Upper lobe of right lung (tissue), 1 donor: ENCODE measurements around the gene ZC2HC1C. TPM values are rescaled to one million over a fixed set of nuclear protein-coding genes. Genes with fewer than 3 reads are reported as not detected.

Experiments
- ATAC-seq: fragments of 200-7000 bp; cut with Tn5 transposase; one replicate; pipeline ENCODE4 v1.9.1; 2020; ENCODE audit warnings: mild to moderate bottlenecking, moderate library complexity
- DNase-seq: peaks from one replicate; pipeline ENCODE4 v3.0.0-alpha.2; 2020
- H3K27ac ChIP-seq: fragments of 200-600 bp; one replicate; pipeline ENCODE4 v1.8.0; 2022
- H3K27me3 ChIP-seq: fragments of 200-600 bp; one replicate; pipeline ENCODE4 v1.8.0; 2022; ENCODE audit warnings: mild to moderate bottlenecking
- H3K36me3 ChIP-seq: fragments of 200-600 bp; one replicate; pipeline ENCODE4 v1.8.0; 2022
- H3K4me1 ChIP-seq: fragments of 200-600 bp; one replicate; pipeline ENCODE4 v1.8.0; 2022
- H3K4me3 ChIP-seq: fragments of 200-600 bp; one replicate; pipeline ENCODE4 v1.8.0; 2022; ENCODE audit warnings: mild to moderate bottlenecking
- H3K9me3 ChIP-seq: fragments of 200-600 bp; one replicate; pipeline ENCODE4 v1.8.0; 2022
- CTCF ChIP-seq: fragments of 200-600 bp; IDR thresholded peaks from one replicate; pipeline ENCODE4 v1.8.0; 2022; ENCODE audit warnings: antibody characterized with exemption
- intact Hi-C: fragments of 100-400 bp; cut with DNase I; formaldehyde crosslinking; loops from one replicate; pipeline ENCODE4 v1.11.0; 2022
- total RNA-seq: library from RNA; stranded (reverse); fragmentation: NEBNext Ultra II Directional; extraction: Animal tissue kit (Norgen Biotek cat#: 25700); gene quantifications from one replicate; pipeline ENCODE4 v1.2.1, GENCODE V29; 2021
- donor health status: DM: no; HTN: yes; CAD: no; lungs with severe emphysema.

The ZC2HC1C gene
- total RNA-seq, 1 donor from 2014 or later: 4.5 TPM

GRCh38 chr14:75054421-75054820, 15.0 kb upstream of the ZC2HC1C start:
- DNase-seq: no peak
- H3K4me3 ChIP-seq: no peak overlapping the region
- H3K9me3 ChIP-seq: no peaks in the 10 kb centered on the region
- H3K4me1 ChIP-seq: peaks cover 12% of the 10 kb centered on the region
- no peak for TF ChIP-seq CTCF
- no peak for ATAC-seq
- no peaks in the 10 kb centered on the region for H3K27me3 ChIP-seq
- intact Hi-C loops: no loop called here
- no peak overlapping the region for H3K27ac ChIP-seq
- no peaks in the 10 kb centered on the region for H3K36me3 ChIP-seq

- intact Hi-C loops: no loop called here
- no peak overlapping the region for H3K4me3 ChIP-seq
- peaks cover 15% of the 10 kb centered on the region for H3K4me1 ChIP-seq
- no peak overlapping the region for H3K27ac ChIP-seq
- DNase-seq (no peak), ATAC-seq (no peak)
- no peaks in the 10 kb centered on the region for H3K27me3 ChIP-seq
- no peak for TF ChIP-seq CTCF
- no peaks in the 10 kb centered on the region for H3K9me3 ChIP-seq
- no peaks in the 10 kb centered on the region for H3K36me3 ChIP-seq
These were observed 9.8 kb upstream of the ZC2HC1C start for GRCh38 chr14:75059642-75060041.

GRCh38 chr14:75060420-75060819, 9.0 kb upstream of the ZC2HC1C start:
- no peak for TF ChIP-seq CTCF
- intact Hi-C loops: no loop called here
- H3K4me3 ChIP-seq: no peak overlapping the region
- H3K27me3 ChIP-seq: no peaks in the 10 kb centered on the region
- H3K9me3 ChIP-seq: no peaks in the 10 kb centered on the region
- H3K4me1 ChIP-seq: peaks cover 16% of the 10 kb centered on the region
- ATAC-seq: no peak
- no peak overlapping the region for H3K27ac ChIP-seq
- no peaks in the 10 kb centered on the region for H3K36me3 ChIP-seq
- DNase-seq: no peak

- intact Hi-C loops: no loop called here
- H3K36me3 ChIP-seq: no peaks in the 10 kb centered on the region
- H3K4me1 ChIP-seq: peaks cover 19% of the 10 kb centered on the region
- DNase-seq: no peak
- no peak overlapping the region for H3K27ac ChIP-seq
- no peaks in the 10 kb centered on the region for H3K9me3 ChIP-seq
- H3K27me3 ChIP-seq: no peaks in the 10 kb centered on the region
- H3K4me3 ChIP-seq: peak overlapping the region; percentile 94
- ATAC-seq: no peak
- TF ChIP-seq CTCF: no peak
These were observed 6.4 kb upstream of the ZC2HC1C start for GRCh38 chr14:75063013-75063412.

GRCh38 chr14:75063491-75064204, 5.8 kb upstream of the ZC2HC1C start, which contains the start of gene ACYP1:
Gene ACYP1, minus strand, starts transcription at chr14:75064024. Its CDS starts 471 bp downstream, at chr14:75063553.
- H3K4me1 ChIP-seq: peaks cover 26% of the 10 kb centered on the region
- TF ChIP-seq CTCF: no peak
- peak; percentile 95 for DNase-seq

More at GRCh38 chr14:75063491-75064204, 5.8 kb upstream of the ZC2HC1C start, which contains the start of gene ACYP1:
- Histone ChIP-seq H3K27me3 (no peaks in the 10 kb centered on the region), H3K36me3 (no peaks in the 10 kb centered on the region), H3K4me3 (peak within 1 kb of the TSS; percentile 94), H3K9me3 (no peaks in the 10 kb centered on the region), H3K27ac (peak within 1 kb of the TSS; percentile 81)
- peak; percentile 99 for ATAC-seq
- intact Hi-C loops: no loop called here
